Kasumi-1 (cell line): Measurements from ENCODE around the gene MIEF1.
"Not testable (repeated sequence)": the region's sequence is repeated elsewhere in the genome, so short reads cannot be mapped to it uniquely, and the experiment has no call there.

Source experiments
- DNase-seq, 2 experiments: peaks; one replicate each; lab custom pipeline; 2025; lab: John Stamatoyannopoulos, UW

Gene MIEF1

GRCh38 chr22:39512026-39512425 lies 9.9 kb downstream of the MIEF1 start:
- DNase-seq: no peak

- DNase-seq: no peak
Measured at GRCh38 chr22:39513791-39514190, 11.7 kb downstream of the MIEF1 start.

GRCh38 chr22:39514373-39514973 lies 12.4 kb downstream of the MIEF1 start:
- peak; percentile 51 to 77 for DNase-seq

- no peak for DNase-seq
Measured at GRCh38 chr22:39515266-39516050, 13.4 kb downstream of the MIEF1 start.

GRCh38 chr22:39517470-39517869 lies 15.4 kb downstream of the MIEF1 start:
- no peak for DNase-seq

GRCh38 chr22:39518144-39518786 lies 16.2 kb downstream of the MIEF1 start:
- DNase-seq: no peak

- peak; percentile 57 to 76 for DNase-seq
Measured at GRCh38 chr22:39518996-39519680, 17.0 kb downstream of the MIEF1 start.

GRCh38 chr22:39519681-39520225 lies 17.7 kb downstream of the MIEF1 start:
- peak; percentile 99 for DNase-seq

- DNase-seq: peak in 1 of 2 experiments; percentile 92
Measured at GRCh38 chr22:39520226-39521105, 18.4 kb downstream of the MIEF1 start, which contains the start of gene ATF4. Gene ATF4 (plus strand): TSS chr22:39520562. CDS start chr22:39521446, 884 bp downstream.

GRCh38 chr22:39521106-39521885 lies 19.2 kb downstream of the MIEF1 start:
- DNase-seq: not testable (repeated sequence)

- DNase-seq: not testable (repeated sequence)
Measured at GRCh38 chr22:39522091-39522490, 20.0 kb downstream of the MIEF1 start.

GRCh38 chr22:39522567-39523300 lies 20.6 kb downstream of the MIEF1 start:
- DNase-seq: peak in 1 of 2 experiments; percentile 55

- DNase-seq: no peak
Measured at GRCh38 chr22:39524089-39524752, 22.1 kb downstream of the MIEF1 start.

- DNase-seq: no peak
Measured at GRCh38 chr22:39524753-39525657, 22.9 kb downstream of the MIEF1 start.

GRCh38 chr22:39525658-39525975 lies 23.5 kb downstream of the MIEF1 start:
- DNase-seq: no peak

- DNase-seq: peak; percentile 38 to 49
Measured at GRCh38 chr22:39526736-39527171, 24.7 kb downstream of the MIEF1 start.

- no peak for DNase-seq
Measured at GRCh38 chr22:39527481-39527961, 25.4 kb downstream of the MIEF1 start.
